HepG2 (cell line): ENCODE measurements around the gene ANKHD1. TPM values are rescaled to one million over a fixed set of nuclear protein-coding genes. Genes with fewer than 3 reads are reported as not detected.

ENCODE experiments used
- FOXP1 ChIP-seq, 2 experiments: fragments of 450-650 bp in 1 of 2; IDR thresholded peaks; 2 replicates each; pipeline ENCODE4 v1.6.1; 2017 to 2018; ENCODE audit warnings: antibody characterized with exemption in 1 of 2
- GZF1 ChIP-seq: sonication (generic); formaldehyde crosslinking; IDR thresholded peaks from 2 replicates; pipeline ENCODE4 v1.5.1; 2020; ENCODE audit warnings: mild to moderate bottlenecking, missing genetic modification reagents
- KDM5B ChIP-seq: sonication (generic); formaldehyde crosslinking; IDR thresholded peaks from 2 replicates; pipeline ENCODE4 v1.4.0; 2020; ENCODE audit warnings: missing genetic modification reagents, mild to moderate bottlenecking, borderline replicate concordance
- MIER3 ChIP-seq: IDR thresholded peaks from 2 replicates; pipeline ENCODE4 v1.6.1; 2016; ENCODE audit warnings: missing compliant biosample characterization, borderline replicate concordance
- TCF7 ChIP-seq: sonication (generic); IDR thresholded peaks from 2 replicates; pipeline ENCODE4 v1.6.1; 2016; ENCODE audit warnings: antibody characterized with exemption, low read depth
- ZC3H13 ChIP-seq: sonication (generic); formaldehyde crosslinking; IDR thresholded peaks from 2 replicates; pipeline ENCODE4 v1.8.1; 2023; ENCODE audit warnings: mild to moderate bottlenecking, missing genetic modification reagents, moderate library complexity
- ZFP36 ChIP-seq: fragments of 150-350 bp; IDR thresholded peaks from 2 replicates; pipeline ENCODE4 v1.6.1; 2018; ENCODE audit warnings: borderline replicate concordance, low read length, low read depth; ENCODE audit not compliant: partially characterized antibody
- ZNF3 ChIP-seq: IDR thresholded peaks from 2 replicates; pipeline ENCODE4 v1.7.0; 2017; ENCODE audit warnings: inconsistent platforms
- ZNF629 ChIP-seq: sonication (generic); formaldehyde crosslinking; conservative IDR thresholded peaks from 2 replicates; pipeline ENCODE4 v1.5.0; 2020; ENCODE audit warnings: missing genetic modification reagents
- polyA plus RNA-seq, 8 experiments: library from polyadenylated mRNA; depleted of rRNA in 3 of 8; stranded (reverse) in 7 of 8; unstranded in 1 of 8; fragments of >200 nt; fragmentation: Illumina TruSeq in 4 of 8; extraction: Trizol in 4 of 8; gene quantifications; 2 replicates each; pipeline versions ENCODE4 v1.2.1 to v1.2.3, GENCODE V29; 2011 to 2016; ENCODE audit warnings: low read depth in 4 of 8, missing spikeins in 1 of 8, mixed read lengths in 1 of 8; ENCODE audit not compliant: insufficient read depth in 1 of 8
- total RNA-seq, 5 experiments: library from RNA; depleted of rRNA; stranded (reverse); fragments of >200 nt; fragmentation: Illumina TruSeq; extraction: Trizol; gene quantifications; 2 replicates each; pipeline ENCODE4 v1.2.3, GENCODE V29; 2016; ENCODE audit warnings: low read depth in 1 of 5
- TF ChIP-seq, protein P1 (sequence below): sonication (generic); formaldehyde crosslinking; IDR thresholded peaks from 2 replicates; pipeline ENCODE4 v1.4.0; 2020; ENCODE audit warnings: missing genetic modification reagents
- TF ChIP-seq, protein P2 (sequence below): IDR thresholded peaks from 2 replicates; pipeline ENCODE4 v1.6.1; 2016; ENCODE audit warnings: low read depth, missing genetic modification reagents, missing compliant biosample characterization
- TF ChIP-seq, protein P3 (sequence below), 2 experiments: fragments of 450-650 bp in 1 of 2; sonication (generic) in 1 of 2; formaldehyde crosslinking in 1 of 2; IDR thresholded peaks; 2 replicates each; pipeline versions ENCODE4 v1.6.1 to v1.8.0; 2016 to 2022; ENCODE audit warnings: antibody characterized with exemption in 1 of 2, mild to moderate bottlenecking in 1 of 2, missing genetic modification reagents in 1 of 2
- TF ChIP-seq, protein P4 (sequence below): sonication (generic); formaldehyde crosslinking; IDR thresholded peaks from 2 replicates; pipeline ENCODE4 v1.5.0; 2020; ENCODE audit warnings: missing genetic modification reagents, mild to moderate bottlenecking, borderline replicate concordance

The ANKHD1 gene
- total and polyA plus RNA-seq, 2 of the 13 experiments (the other 11 are each of a cell fraction or from before 2014, with no cell fraction given), result 69.9 to 82.0 TPM

DNA sequence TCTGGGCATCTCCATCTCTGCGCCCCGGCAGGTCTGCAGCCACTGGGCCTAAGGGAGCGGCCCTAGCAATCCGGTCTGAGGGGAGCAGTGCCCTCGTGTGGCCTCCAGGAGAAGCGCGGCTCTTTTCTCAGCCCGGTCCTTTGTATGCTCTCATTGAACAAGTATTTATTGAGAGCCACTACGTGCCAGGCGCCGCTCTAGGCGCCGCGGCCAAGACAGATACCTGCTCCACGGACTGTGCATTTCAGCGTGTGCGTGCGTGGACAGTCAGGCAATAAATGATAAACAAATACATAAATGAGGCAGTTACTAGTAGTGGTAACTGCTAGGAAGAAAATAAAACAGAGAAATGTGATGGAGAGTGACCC lies 43.9 kb upstream of the ANKHD1 start (continued):
- peak; percentile 58; the same call in 1 of the 2 replicates for TF ChIP-seq MIER3 (CRISPR knock-in tag)
- TF ChIP-seq, protein P1, sequence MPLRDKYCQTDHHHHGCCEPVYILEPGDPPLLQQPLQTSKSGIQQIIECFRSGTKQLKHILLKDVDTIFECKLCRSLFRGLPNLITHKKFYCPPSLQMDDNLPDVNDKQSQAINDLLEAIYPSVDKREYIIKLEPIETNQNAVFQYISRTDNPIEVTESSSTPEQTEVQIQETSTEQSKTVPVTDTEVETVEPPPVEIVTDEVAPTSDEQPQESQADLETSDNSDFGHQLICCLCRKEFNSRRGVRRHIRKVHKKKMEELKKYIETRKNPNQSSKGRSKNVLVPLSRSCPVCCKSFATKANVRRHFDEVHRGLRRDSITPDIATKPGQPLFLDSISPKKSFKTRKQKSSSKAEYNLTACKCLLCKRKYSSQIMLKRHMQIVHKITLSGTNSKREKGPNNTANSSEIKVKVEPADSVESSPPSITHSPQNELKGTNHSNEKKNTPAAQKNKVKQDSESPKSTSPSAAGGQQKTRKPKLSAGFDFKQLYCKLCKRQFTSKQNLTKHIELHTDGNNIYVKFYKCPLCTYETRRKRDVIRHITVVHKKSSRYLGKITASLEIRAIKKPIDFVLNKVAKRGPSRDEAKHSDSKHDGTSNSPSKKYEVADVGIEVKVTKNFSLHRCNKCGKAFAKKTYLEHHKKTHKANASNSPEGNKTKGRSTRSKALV (CRISPR knock-in tag), result peak; percentile 63; the same call in 1 of the 2 replicates
- TF ChIP-seq KDM5B, result no peak
- TF ChIP-seq ZC3H13 (CRISPR knock-in tag), result 0 out of 2 replicates have a peak, but pooled peaks have one; percentile 53
- peak; percentile 86 for TF ChIP-seq ZNF3 (CRISPR knock-in tag)
- TF ChIP-seq TCF7, result no peak
- TF ChIP-seq, protein P2, sequence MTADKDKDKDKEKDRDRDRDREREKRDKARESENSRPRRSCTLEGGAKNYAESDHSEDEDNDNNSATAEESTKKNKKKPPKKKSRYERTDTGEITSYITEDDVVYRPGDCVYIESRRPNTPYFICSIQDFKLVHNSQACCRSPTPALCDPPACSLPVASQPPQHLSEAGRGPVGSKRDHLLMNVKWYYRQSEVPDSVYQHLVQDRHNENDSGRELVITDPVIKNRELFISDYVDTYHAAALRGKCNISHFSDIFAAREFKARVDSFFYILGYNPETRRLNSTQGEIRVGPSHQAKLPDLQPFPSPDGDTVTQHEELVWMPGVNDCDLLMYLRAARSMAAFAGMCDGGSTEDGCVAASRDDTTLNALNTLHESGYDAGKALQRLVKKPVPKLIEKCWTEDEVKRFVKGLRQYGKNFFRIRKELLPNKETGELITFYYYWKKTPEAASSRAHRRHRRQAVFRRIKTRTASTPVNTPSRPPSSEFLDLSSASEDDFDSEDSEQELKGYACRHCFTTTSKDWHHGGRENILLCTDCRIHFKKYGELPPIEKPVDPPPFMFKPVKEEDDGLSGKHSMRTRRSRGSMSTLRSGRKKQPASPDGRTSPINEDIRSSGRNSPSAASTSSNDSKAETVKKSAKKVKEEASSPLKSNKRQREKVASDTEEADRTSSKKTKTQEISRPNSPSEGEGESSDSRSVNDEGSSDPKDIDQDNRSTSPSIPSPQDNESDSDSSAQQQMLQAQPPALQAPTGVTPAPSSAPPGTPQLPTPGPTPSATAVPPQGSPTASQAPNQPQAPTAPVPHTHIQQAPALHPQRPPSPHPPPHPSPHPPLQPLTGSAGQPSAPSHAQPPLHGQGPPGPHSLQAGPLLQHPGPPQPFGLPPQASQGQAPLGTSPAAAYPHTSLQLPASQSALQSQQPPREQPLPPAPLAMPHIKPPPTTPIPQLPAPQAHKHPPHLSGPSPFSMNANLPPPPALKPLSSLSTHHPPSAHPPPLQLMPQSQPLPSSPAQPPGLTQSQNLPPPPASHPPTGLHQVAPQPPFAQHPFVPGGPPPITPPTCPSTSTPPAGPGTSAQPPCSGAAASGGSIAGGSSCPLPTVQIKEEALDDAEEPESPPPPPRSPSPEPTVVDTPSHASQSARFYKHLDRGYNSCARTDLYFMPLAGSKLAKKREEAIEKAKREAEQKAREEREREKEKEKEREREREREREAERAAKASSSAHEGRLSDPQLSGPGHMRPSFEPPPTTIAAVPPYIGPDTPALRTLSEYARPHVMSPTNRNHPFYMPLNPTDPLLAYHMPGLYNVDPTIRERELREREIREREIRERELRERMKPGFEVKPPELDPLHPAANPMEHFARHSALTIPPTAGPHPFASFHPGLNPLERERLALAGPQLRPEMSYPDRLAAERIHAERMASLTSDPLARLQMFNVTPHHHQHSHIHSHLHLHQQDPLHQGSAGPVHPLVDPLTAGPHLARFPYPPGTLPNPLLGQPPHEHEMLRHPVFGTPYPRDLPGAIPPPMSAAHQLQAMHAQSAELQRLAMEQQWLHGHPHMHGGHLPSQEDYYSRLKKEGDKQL, result no peak
- TF ChIP-seq, protein P3, sequence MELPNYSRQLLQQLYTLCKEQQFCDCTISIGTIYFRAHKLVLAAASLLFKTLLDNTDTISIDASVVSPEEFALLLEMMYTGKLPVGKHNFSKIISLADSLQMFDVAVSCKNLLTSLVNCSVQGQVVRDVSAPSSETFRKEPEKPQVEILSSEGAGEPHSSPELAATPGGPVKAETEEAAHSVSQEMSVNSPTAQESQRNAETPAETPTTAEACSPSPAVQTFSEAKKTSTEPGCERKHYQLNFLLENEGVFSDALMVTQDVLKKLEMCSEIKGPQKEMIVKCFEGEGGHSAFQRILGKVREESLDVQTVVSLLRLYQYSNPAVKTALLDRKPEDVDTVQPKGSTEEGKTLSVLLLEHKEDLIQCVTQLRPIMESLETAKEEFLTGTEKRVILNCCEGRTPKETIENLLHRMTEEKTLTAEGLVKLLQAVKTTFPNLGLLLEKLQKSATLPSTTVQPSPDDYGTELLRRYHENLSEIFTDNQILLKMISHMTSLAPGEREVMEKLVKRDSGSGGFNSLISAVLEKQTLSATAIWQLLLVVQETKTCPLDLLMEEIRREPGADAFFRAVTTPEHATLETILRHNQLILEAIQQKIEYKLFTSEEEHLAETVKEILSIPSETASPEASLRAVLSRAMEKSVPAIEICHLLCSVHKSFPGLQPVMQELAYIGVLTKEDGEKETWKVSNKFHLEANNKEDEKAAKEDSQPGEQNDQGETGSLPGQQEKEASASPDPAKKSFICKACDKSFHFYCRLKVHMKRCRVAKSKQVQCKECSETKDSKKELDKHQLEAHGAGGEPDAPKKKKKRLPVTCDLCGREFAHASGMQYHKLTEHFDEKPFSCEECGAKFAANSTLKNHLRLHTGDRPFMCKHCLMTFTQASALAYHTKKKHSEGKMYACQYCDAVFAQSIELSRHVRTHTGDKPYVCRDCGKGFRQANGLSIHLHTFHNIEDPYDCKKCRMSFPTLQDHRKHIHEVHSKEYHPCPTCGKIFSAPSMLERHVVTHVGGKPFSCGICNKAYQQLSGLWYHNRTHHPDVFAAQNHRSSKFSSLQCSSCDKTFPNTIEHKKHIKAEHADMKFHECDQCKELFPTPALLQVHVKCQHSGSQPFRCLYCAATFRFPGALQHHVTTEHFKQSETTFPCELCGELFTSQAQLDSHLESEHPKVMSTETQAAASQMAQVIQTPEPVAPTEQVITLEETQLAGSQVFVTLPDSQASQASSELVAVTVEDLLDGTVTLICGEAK (IDR thresholded peaks at IDR 0.05), result no peak
- TF ChIP-seq, protein P3 (CRISPR knock-in tag; IDR thresholded peaks at IDR 0.05), result peak; percentile 83
- TF ChIP-seq, protein P4, sequence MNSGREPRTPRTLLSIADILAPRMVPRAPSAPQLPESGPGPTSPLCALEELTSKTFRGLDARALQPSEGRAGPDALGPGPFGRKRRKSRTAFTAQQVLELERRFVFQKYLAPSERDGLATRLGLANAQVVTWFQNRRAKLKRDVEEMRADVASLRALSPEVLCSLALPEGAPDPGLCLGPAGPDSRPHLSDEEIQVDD (CRISPR knock-in tag), result no peak
- TF ChIP-seq ZNF629, result no peak
- no peak for TF ChIP-seq GZF1 (CRISPR knock-in tag)
- TF ChIP-seq ZFP36, result no peak
- no peak for TF ChIP-seq FOXP1 (IDR thresholded peaks at IDR 0.05)
- no peak for TF ChIP-seq FOXP1 (CRISPR knock-in tag; IDR thresholded peaks at IDR 0.05)
